Diencephalon (tissue), 1 donor: Measurements from ENCODE around the gene CHST6. TPM values are rescaled to one million over a fixed set of nuclear protein-coding genes. Genes with fewer than 3 reads are reported as not detected.

Experiments
- total RNA-seq: library from RNA; depleted of rRNA; stranded (reverse); fragments of >200 nt; gene quantifications from one replicate; pipeline ENCODE4 v1.2.3, GENCODE V29; 2014

Gene CHST6
- total RNA-seq = 5.3 TPM

DNA sequence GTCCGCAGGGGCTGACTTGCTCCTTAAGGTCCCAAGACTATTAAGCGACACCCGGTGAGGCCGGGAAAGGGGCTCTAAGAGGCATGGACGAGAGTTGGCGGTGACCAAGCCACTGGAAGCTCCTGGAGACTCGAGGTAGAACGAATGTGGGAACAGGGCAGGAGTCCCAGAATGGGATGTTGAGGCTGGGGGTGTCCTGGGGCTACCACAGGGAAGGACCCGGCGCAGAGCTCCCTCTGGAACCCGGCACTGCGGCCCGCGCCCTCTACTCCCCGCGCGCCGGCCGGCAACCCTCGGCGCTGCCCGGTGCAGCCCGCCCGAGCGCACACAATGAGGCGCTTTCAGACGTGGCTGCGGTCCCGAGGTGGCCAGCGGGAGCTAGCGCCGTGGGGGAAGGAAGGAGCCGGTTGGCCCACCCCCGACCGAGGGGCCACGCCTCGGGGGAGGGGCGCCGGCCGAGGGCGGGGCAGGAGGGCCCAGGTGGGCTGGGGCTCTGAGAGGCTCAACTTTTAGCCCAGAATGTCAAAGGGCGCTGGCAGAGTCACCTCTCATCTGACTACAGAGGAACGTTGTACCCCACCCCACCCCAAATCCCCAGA is at the start of gene CHST6:
TSS of gene CHST6 (minus strand) at position 366 of the 599 bp plus-strand sequence. CDS start 15,613 bp downstream, outside the sequence.

DNA sequence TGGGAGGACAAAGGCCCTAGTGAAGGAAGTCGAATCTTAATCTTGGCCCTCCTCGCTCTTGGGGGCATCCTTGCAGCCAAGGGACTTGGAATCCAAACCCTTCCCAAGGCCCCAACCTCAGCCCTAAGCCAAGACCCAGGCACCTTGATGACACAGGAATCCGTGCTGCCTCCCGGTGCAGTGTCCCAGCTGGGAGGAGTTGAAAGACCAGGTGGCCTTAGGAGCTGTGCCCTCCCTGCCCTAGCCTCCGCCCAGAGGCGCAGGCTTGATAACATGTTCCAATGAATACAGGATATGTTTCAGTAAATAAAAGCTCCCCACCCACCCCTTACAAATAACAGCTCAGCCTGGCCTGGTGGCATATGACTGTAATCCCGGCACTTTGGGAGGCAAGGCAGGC is 40.7 kb upstream of the CHST6 start, which contains the start of gene CHST5:
TSS of gene CHST5 (minus strand) at position 208 of the 400 bp plus-strand sequence. CDS start 5,724 bp downstream, outside the sequence.

DNA sequence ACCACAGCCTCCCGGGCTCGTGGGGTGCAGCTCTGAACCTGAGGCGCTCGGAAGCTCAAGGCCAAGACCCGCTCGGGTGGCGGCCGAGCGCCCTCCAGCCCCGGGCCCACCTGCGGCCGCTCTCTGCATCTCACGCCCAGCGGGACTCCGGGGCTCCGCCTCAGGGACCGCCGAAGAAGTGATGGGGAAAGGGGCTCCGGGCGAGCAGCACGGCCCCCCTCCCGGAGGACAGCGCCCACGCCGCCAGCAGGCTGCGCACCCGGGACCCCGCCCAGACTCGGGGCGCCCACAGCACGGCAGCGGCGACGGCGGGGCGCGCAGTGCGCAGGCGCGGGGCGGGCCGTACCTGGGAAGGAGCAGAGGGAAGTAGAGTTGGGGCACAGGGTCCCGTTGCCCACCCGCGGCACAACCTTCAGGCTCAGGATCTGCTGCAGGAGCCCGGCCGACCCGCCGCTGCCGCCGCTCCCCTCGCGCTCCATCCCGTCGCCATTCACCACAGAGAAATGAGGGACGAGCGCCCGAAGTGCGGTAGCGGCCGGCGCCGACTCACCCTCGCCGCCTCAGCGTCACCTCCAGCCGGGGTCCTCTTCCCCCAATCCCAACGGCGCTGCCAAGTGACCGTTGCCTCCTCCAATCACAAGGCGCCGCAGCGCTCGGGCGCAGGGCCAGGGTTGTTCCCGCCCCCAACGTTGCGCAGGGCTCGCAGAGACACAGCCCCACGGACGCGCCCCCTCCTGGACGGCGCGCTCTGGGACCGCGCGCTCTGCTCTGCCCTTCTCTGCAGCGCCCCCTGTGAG is 30.9 kb downstream of the CHST6 start, which contains the start of gene TMEM170A:
TSS of gene TMEM170A (minus strand) at position 568 of the 797 bp plus-strand sequence. CDS start at position 479, 89 bp downstream.

GRCh38 chr16:75432828-75433731 is 62.2 kb downstream of the CHST6 start, which contains the start of gene CFDP1:
TSS of gene CFDP1 (minus strand) at chr16:75433503. CDS start at chr16:75433352, 151 bp downstream.

Other genes with a start within 250 kb of the CHST6 start
- gene BCAR1, start 243.8 kb downstream of the CHST6 start, total RNA-seq = 25.8 TPM
- gene CFDP1, start 61.9 kb downstream of the CHST6 start, total RNA-seq = 68.7 TPM
- gene TMEM170A, start 30.8 kb downstream of the CHST6 start, total RNA-seq = 48.9 TPM
- 0.92 TPM for gene CHST5, start 40.7 kb upstream of the CHST6 start, total RNA-seq
- gene TMEM231, start 60.8 kb upstream of the CHST6 start, total RNA-seq = 33.4 TPM
- 140 TPM for gene GABARAPL2, start 70.9 kb upstream of the CHST6 start, total RNA-seq
- gene ADAT1, start 127.8 kb upstream of the CHST6 start, total RNA-seq = 58.4 TPM
- gene KARS1, start 152.2 kb upstream of the CHST6 start, total RNA-seq = 95.5 TPM
- 167 TPM for gene TERF2IP, start 152.3 kb upstream of the CHST6 start, total RNA-seq
- not detected for gene CPHXL2, start 181.6 kb upstream of the CHST6 start, total RNA-seq
- gene DUXB, start 206.0 kb upstream of the CHST6 start, total RNA-seq = not detected
- gene CPHXL, start 231.0 kb upstream of the CHST6 start, total RNA-seq = not detected